SU-DHL-6 (cell line): Measurements from ENCODE around the gene BHLHA9.
A peak's percentile ranks its signal among the peaks of the same experiment; 100 is the strongest.

Experiments used
- H2AFZ ChIP-seq: fragments of 200-600 bp; sonication (generic); 2 replicates; pipeline ENCODE4 v1.6.1; 2014; ENCODE audit warnings: low read depth, mild to moderate bottlenecking, moderate library complexity, mixed read lengths, antibody characterized with exemption, low read length; ENCODE audit not compliant: severe bottlenecking
- H3F3A ChIP-seq: fragments of 200-600 bp; shearing (Covaris generic); 2 replicates; pipeline ENCODE4 v1.6.0; 2016; ENCODE audit warnings: antibody characterized with exemption, mild to moderate bottlenecking; ENCODE audit not compliant: insufficient read depth
- H3K27ac ChIP-seq: fragments of 200-600 bp; sonication (generic); 2 replicates; pipeline ENCODE4 v1.5.1; 2016; ENCODE audit warnings: low read depth, mild to moderate bottlenecking, low read length, moderate library complexity, mixed read lengths
- H3K27me3 ChIP-seq: fragments of 200-600 bp; sonication (generic), shearing (Covaris generic); 2 replicates; pipeline ENCODE4 v1.6.0; 2014; ENCODE audit warnings: mild to moderate bottlenecking, low read length
- H3K36me3 ChIP-seq: fragments of 200-600 bp; sonication (generic); 2 replicates; pipeline ENCODE4 v1.6.1; 2014; ENCODE audit warnings: mild to moderate bottlenecking, low read length, mixed read lengths
- H3K4me2 ChIP-seq: fragments of 300-600, 200-600 bp; shearing (Covaris generic), sonication (generic); 2 replicates; pipeline ENCODE4 v1.6.0; 2014; ENCODE audit warnings: low read length, low read depth, mild to moderate bottlenecking; ENCODE audit not compliant: poor library complexity, severe bottlenecking
- H3K4me3 ChIP-seq: fragments of 200-600 bp; sonication (generic); 2 replicates; pipeline ENCODE4 v1.5.1; 2014; ENCODE audit warnings: antibody characterized with exemption, low read length, mild to moderate bottlenecking, mixed read lengths; ENCODE audit not compliant: insufficient read depth, poor library complexity, severe bottlenecking
- H3K79me2 ChIP-seq: fragments of 200-600 bp; sonication (generic); 2 replicates; pipeline ENCODE4 v1.6.1; 2014; ENCODE audit warnings: mild to moderate bottlenecking, low read length, moderate library complexity; ENCODE audit not compliant: insufficient read depth
- H3K9ac ChIP-seq: fragments of 200-600 bp; sonication (generic); 2 replicates; pipeline ENCODE4 v1.7.0; 2014; ENCODE audit warnings: mild to moderate bottlenecking, low read length
- H3K9me2 ChIP-seq: fragments of 200-600 bp; sonication (generic); replicated peaks from 2 replicates; pipeline ENCODE4 v1.6.1; 2014; ENCODE audit warnings: low read length; ENCODE audit not compliant: insufficient read depth
- H3K9me3 ChIP-seq: fragments of 200-600 bp; sonication (generic); 2 replicates; pipeline ENCODE4 v1.6.1; 2014; ENCODE audit warnings: low read length, mixed read lengths; ENCODE audit not compliant: insufficient read depth
- H4K20me1 ChIP-seq: fragments of 200-600 bp; sonication (generic); 2 replicates; pipeline ENCODE4 v1.6.1; 2014; ENCODE audit warnings: low read depth, mild to moderate bottlenecking, antibody characterized with exemption, low read length, moderate library complexity, mixed read lengths
- EZH2phosphoT487 ChIP-seq: fragments of 200-600 bp; sonication (generic), shearing (Covaris generic); conservative IDR thresholded peaks from 2 replicates; pipeline ENCODE4 v1.6.1; 2018; ENCODE audit warnings: mild to moderate bottlenecking, antibody characterized with exemption, low read length, moderate library complexity, mixed read lengths
- TF ChIP-seq, protein P1 (sequence below): fragments of 200-600 bp; sonication (generic); IDR thresholded peaks from one replicate; pipeline ENCODE4 v1.5.1; 2017; ENCODE audit warnings: antibody characterized with exemption, mild to moderate bottlenecking, low read length, moderate library complexity; ENCODE audit not compliant: insufficient read depth, poor library complexity, severe bottlenecking

The BHLHA9 gene

DNA sequence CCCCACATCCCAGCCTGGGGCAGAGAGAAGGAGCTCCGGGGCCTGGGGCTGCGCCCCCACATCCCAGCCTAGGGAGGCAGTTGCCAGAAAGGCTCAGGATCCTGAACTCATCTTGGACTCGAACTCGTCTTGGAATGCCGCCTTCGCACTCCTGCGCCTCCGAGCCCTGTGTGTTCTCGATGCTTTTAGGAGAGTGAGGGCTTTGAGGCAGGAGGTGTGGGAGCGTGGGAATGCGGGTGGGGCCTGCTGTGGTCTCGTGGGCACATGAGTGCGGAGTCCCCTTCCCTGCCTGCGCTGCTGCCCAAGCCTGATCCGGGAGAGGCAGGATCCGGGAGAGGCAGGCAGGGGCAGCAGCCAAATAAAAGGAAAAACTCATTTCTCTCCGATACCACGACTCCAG lies 1.2 kb downstream of the BHLHA9 start:
- Histone ChIP-seq H3K9me2 (no peaks in the 10 kb centered on the region), H3K27ac (no peak overlapping the region), H3K9ac (no peak overlapping the region), H3K36me3 (no peaks in the 10 kb centered on the region), H2AFZ (no peak overlapping the region), H3K4me3 (no peak overlapping the region), H3K9me3 (no peaks in the 10 kb centered on the region), H3K4me2 (no peak overlapping the region), H3F3A (peaks cover 6% of the 10 kb centered on the region), H3K79me2 (no peaks in the 10 kb centered on the region), H4K20me1 (no peaks in the 10 kb centered on the region), H3K27me3 (no peaks in the 10 kb centered on the region)
- no peak for TF ChIP-seq EZH2phosphoT487
- TF ChIP-seq, protein P1, sequence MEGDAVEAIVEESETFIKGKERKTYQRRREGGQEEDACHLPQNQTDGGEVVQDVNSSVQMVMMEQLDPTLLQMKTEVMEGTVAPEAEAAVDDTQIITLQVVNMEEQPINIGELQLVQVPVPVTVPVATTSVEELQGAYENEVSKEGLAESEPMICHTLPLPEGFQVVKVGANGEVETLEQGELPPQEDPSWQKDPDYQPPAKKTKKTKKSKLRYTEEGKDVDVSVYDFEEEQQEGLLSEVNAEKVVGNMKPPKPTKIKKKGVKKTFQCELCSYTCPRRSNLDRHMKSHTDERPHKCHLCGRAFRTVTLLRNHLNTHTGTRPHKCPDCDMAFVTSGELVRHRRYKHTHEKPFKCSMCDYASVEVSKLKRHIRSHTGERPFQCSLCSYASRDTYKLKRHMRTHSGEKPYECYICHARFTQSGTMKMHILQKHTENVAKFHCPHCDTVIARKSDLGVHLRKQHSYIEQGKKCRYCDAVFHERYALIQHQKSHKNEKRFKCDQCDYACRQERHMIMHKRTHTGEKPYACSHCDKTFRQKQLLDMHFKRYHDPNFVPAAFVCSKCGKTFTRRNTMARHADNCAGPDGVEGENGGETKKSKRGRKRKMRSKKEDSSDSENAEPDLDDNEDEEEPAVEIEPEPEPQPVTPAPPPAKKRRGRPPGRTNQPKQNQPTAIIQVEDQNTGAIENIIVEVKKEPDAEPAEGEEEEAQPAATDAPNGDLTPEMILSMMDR = no peak

DNA sequence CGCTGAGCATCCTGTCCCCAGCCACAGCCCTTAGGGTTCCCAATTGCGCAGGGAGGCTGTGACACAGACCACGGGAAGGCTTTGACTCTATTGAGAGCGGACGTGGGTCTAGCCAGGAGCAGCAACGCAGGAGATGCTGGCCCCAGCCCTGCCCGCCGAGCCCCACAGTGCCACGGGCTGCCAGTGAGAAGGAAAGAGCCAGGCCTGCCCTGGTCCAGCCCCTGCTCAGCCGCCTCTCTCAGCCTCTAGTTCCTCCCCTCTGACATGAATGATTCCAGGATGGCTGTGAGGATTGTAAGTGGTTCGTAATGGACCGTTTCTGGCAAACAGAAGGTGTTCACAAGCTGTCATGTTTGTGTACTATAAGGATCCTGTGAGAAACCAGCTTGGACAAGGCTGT lies 2.5 kb downstream of the BHLHA9 start:
- H3K9me3 ChIP-seq = no peaks in the 10 kb centered on the region
- H3F3A ChIP-seq = peaks cover 6% of the 10 kb centered on the region
- no peak overlapping the region for H3K4me2 ChIP-seq
- H3K27me3 ChIP-seq = no peaks in the 10 kb centered on the region
- no peak overlapping the region for H3K4me3 ChIP-seq
- H3K9ac ChIP-seq = no peak overlapping the region
- H3K27ac ChIP-seq = no peak overlapping the region
- H3K36me3 ChIP-seq = no peaks in the 10 kb centered on the region
- TF ChIP-seq, protein P1 = no peak
- no peak for TF ChIP-seq EZH2phosphoT487
- H4K20me1 ChIP-seq = no peaks in the 10 kb centered on the region
- H2AFZ ChIP-seq = no peak overlapping the region
- H3K9me2 ChIP-seq = no peaks in the 10 kb centered on the region
- no peaks in the 10 kb centered on the region for H3K79me2 ChIP-seq

GRCh38 chr17:1273492-1274244 lies 3.4 kb downstream of the BHLHA9 start:
- Histone ChIP-seq H3K79me2 (no peaks in the 10 kb centered on the region), H3K36me3 (no peaks in the 10 kb centered on the region), H3K9me3 (no peaks in the 10 kb centered on the region), H3K4me2 (no peak overlapping the region), H3K9ac (no peak overlapping the region), H3K27ac (no peak overlapping the region), H3K4me3 (no peak overlapping the region), H2AFZ (peak overlapping the region; percentile 56), H3K27me3 (no peaks in the 10 kb centered on the region), H3F3A (peaks cover 4% of the 10 kb centered on the region), H4K20me1 (no peaks in the 10 kb centered on the region), H3K9me2 (no peaks in the 10 kb centered on the region)
- TF ChIP-seq EZH2phosphoT487 = no peak
- TF ChIP-seq, protein P1 = no peak
